ENCODE results near the gene PARP16.
A peak's percentile ranks its signal among the peaks of the same experiment; 100 is the strongest.

Gene PARP16, protein sequence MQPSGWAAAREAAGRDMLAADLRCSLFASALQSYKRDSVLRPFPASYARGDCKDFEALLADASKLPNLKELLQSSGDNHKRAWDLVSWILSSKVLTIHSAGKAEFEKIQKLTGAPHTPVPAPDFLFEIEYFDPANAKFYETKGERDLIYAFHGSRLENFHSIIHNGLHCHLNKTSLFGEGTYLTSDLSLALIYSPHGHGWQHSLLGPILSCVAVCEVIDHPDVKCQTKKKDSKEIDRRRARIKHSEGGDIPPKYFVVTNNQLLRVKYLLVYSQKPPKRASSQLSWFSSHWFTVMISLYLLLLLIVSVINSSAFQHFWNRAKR

DNA sequence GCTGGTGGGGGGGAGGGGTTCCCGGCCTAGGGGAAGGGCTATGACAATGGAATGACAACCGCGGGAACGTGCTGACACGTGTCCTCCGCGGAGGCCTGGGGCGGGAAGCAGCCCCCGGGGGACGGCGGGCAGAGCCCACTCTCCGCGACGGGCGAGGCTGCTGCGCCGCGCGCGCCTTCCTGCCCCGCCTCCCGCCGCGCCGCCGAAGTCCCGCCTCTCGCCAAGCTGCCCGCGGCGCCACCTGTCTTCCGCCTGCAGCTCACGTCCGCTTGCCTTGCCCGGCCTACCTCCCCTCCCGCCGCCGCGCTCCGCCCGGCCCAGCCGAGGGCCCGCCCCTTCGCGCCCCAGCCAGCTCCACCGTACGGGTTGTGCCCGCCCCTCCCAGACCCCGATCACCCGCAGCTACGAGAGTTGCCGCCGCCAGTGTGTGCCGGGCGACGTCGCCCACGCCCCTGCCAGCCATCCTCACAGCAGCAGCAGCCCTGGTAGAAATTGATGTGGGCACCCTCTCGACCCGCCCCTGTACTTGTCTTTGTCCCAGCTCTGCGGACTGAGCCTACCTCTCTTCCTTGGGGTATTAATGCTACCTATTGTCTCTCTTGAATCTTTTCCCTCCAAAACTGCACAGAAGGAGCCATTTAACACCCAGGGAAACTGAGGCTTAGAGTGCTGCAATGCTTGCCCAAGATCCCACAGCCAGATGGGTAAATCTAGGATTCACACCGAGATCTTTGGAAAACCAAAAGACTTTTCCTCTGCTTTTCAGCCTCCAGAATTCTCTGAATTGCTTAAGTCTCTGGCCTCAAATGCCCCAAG is at the start of gene PARP16:
Gene PARP16, minus strand, starts transcription at position 180 of the 816 bp plus-strand sequence. CDS start 457 bp downstream, outside the sequence.
- DNase-seq (ENCODE audit: low read depth): peak; percentile 88

DNA sequence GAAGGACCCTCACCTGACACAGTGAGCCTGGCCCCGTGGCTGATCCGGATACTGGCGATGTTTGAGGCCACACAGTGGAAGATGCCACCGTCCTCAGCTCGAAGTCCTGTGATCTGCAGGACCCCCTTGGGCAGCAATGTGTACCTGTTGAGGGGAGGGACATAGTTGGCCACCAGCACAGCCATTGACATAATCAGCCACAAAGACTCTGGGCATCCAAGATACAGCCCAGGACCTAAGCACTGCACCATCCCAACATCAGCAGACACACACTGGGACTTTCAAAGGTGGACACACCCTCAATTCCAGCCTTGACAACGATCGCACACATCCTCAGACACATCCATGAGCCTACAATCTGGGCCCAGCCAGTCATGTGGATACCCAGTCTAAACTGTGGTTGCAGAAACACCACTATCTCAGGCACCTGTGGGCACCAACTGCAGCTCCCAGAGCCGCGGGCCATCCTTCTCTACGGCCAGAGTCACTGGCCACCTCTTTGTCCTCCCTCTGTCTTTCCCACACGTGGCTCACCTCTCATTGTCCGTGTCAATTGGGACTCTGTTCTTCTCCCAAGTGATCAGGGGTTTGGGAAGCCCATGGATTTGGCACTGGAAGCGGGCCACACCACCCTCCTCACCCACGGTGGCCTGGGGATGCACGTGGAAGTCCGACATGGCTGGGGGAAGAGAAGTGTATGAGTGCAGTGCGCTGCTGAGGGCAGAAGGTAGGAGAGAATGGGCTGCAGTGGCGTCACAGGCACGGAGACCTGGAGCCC is 48.8 kb upstream of the PARP16 start:
- DNase-seq (ENCODE audit: low read depth): no peak

DNA sequence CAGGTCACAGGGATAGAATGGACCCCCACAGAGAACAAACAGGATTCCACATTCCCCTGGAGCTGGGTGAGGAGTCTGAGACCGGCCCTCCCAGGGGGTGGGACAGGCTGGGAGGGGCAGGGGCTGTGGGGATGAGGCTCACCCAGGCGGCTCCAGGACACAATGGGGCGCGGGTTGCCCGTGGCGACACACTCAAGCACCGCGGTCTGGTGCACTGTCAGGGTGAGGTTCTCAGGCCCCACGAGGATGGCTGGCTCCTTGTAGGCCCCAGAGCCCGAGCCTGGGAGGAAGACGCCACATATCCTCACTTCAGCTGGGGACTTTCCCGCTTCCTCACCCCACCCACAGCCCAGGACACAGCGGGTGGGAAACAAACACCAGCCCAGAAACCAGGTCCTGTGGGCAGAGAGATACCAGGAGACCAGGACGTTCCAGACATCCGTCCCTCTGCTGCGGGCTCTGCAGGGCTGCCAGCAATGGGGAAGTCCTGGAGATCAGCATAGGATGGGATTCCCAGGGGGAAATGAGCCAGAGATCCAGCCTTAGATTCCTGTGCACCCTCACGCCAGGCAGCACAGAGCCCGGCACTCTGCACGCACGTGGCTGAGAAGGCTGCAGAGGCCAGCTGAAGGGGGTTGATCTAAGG is 48.0 kb upstream of the PARP16 start:
- no peak for DNase-seq (ENCODE audit: low read depth)

DNA sequence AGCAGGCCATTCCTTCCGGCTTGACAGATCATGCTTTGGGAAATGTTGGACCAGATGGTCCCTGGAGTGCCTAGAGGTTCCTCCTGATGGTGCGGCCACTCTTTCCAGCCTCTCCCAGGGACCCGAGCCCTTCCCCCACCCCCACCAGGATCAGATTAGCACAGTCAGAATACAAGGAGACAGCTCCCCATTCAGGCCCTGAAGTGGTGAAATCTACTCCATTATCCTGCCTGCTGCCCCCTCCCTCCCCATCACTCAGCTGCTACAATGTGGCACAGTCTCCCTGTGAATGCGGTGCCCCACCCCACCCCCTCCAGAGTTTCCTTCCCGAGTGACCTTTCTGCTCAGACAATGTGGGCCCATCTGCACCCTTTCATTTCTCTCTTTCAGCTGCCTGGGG is 47.2 kb upstream of the PARP16 start:
- no peak for DNase-seq (ENCODE audit: low read depth)

DNA sequence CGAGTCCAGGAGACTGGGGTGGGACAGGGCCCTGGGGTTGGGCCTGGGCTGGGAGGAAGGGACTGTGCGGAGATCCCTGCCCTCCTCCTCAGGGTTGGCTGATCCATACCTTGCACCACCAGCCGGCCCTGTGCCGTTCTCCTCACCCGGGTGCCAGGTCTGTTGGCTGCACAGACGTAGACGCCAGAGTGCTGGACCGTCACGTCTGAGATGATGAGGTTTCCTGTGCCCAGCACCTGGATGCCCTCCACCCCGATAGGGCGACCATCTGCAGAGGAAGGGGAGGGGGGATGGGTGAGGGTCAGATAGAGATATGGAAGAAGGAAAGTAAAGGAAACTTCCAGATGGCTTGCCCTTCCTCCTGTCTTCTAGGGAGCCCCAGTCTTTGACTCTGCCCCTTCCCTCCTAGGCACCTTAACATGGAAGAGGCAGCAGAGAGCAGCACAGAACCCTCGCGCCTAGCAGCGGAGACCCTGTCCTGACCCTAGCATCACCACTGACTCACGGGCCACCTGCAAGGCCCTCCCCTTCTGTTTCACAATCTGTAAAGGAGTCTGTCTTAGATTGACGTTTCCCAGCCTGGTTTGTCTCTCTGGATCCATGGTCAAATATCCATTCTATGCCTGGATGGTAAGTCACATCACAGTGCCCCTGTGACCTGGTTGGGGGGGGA is 46.6 kb upstream of the PARP16 start:
- no peak for DNase-seq (ENCODE audit: low read depth)

DNA sequence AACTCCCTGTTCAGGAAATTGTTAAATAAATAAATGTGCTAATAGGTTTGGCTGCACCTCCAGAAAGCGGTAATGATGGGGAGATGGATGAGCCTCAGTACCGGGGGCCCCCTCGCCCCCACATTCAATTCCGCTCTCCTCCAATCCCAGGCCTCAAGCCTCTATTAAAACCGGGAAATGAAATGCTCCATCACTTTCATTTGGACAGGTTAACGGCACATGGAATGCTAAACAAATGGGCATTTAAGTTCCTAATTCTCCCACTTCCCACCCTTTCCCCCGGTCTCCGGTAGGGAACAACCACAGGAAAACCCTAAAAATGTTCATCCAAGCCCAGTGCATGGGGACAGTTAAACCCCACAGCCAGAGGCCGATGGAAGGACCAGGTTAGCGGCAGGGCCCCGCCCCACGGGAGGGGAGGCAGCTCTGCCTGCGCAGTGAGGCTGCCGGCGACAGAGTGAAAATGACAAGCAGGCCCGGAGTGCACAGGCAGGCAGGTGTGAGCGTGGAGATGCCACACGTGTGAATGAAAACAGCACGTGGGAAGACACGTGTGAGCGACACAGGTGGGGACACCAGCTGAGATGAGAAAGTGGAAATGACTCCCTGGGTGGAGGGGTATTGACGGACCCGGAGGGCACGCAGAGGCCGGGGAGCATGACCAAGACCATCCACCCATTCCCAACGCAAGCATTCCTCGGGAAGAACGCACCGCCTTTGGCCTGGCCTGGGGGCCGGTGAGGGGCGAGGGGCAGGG is 45.9 kb upstream of the PARP16 start:
- no peak for DNase-seq (ENCODE audit: low read depth)

DNA sequence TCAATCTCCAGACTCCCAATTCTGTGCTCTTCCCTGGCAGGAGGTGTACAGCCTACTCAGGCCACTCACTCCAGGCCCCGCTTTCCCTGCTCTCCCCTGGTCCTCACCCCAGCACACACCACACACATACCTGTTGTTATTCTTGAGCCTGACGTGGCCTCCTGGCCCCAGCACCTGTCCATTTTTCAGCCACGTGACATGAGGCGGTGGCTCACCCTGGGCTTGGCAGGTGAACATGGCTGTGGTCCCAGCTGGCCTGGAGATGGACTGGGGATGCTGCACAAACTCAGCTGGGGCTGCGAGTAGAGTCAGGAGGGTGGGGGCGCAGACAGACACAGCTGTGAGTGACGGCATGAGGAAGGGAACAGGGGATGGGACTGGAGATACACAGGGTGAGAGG is 45.1 kb upstream of the PARP16 start:
- no peak for DNase-seq (ENCODE audit: low read depth)

DNA sequence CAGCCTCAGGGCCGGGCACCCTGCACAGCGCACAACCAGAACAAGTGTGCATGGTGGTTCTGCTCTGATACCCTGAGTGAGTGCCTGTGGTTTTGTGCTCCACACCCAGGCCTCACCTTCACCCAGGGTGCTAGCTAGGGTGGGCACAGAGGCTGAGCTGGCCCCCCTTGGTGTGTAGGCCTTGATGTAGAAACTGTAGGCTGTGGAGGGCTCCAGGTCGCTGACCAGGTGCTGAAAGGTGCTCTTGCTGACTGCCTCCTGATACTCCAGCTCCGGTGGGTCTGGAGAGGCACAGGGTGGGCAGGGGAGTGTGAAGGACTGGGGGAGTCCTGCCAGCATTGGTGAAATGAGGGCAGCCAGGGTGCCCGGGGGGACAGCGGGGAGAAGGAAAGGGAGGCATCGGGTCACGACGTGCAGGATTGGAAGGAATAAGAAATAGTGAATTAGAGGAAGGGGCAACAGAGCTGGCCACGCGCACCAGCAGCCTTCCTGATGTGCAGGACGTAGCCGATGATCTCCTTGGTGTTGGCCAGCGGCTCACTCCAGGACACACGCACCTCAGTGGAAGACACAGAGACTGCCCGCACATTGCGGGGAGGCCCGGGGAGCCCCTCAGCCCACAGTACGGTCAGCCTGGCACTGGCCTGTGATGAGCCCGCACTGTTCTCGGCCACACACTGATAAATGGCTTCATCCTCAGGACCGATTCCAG is 44.4 kb upstream of the PARP16 start:
- no peak for DNase-seq (ENCODE audit: low read depth)

DNA sequence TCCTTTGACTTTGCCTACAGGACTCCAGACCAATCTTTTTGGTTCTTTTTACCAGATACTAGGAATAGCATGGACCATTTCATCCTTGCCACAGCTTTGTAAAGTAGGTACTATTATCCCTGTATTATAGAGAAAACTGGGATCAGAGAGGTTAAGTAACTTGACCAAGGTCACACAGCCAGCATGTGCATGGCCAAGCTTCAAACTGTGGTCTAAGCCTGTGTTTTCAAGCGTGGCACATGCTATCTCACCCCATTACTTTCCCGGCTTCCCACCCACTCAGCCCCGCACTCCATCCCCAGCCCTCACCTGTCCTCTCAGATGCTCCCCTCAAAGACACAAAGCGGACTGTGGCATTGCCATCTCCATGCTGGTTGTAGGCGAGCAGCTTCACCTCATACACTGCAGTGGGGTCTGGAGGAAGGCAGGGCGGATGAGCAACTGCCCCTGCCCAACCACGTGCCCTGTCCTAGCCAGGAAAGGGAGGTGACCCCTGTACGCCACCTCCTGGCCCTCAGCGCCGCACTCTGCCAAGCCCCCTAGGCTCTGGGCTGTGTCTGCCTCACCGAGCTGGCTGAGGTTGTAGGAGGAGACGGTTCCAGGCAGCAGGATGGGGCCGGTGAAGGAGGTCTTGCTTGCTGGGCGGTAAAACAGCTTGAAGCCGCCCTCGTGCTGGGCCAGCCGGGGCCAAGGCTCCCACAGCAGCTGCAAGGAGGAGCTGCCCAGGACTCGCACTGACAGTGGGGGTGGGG is 43.5 kb upstream of the PARP16 start:
- DNase-seq (ENCODE audit: low read depth): no peak

DNA sequence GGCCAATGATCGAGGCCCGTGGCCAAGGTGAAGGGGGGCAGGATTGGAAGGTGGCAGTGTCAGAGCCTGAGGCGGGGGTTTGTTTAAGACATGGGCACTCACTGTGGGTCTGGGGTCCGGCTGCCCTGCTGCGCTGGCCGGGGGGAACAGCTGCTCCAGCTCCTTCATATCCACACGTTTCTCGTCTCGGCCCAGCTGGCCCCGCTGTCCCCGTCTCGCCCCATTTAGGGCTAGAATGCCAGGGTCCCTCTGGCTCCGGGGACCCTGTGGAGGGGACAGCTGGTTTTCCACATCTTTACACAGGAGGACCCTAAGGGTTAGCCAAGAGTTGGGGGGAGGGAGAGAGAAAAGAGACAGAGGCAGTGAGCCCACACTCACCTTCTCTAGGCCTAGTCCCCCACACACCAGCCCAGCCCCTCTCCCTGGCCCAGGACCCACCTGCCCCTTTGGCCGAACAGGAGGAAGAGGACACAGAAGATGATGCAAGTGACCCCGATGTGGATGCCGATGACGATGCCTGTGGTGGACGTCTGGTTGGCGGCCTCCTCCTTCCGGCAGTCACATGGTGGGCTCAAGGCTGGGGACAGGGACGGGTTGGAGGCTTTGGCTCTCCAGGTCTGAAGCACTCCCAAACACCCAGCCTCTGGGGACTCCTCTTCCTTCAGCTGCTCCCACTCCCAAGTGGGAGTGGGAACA is 42.8 kb upstream of the PARP16 start:
- no peak for DNase-seq (ENCODE audit: low read depth)

DNA sequence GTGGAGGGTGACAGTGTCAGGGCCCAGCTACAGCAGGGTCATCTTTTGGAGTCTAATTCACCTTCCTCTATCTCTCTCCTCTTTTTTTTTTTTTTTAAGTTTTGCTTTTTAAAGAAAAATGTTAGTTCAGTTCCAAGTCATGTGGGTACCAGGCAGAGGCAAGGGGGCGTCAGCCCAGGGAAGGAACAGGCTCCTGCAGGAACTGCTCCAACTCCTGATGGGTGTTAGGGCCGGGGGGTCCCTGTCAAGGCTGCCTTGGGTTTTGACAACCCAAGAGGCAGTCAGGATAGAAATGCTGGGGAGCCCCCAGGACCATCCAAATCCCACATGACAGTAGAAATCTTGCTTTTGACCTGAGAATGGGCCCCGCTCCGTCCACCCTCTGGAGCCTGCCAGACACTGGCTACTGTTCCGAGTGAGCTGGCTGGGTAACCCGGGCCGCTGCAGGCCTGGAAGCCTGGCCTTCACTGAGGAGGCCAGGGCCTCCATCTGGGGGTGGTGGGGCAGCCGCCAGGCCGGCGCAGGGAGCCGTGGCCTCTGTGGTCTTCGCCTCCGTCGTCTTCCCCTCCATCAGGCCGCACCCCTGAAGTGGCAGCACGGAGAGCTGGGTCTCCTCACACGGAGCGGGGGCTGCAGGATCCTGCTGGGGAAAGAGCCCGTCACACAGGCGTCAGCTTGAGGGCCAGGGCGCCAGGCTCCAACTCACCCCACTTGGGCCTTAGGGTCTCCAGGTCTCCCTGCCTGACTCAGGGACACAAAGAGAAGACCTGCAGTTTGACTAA is 42.0 kb upstream of the PARP16 start:
- no peak for DNase-seq (ENCODE audit: low read depth)

DNA sequence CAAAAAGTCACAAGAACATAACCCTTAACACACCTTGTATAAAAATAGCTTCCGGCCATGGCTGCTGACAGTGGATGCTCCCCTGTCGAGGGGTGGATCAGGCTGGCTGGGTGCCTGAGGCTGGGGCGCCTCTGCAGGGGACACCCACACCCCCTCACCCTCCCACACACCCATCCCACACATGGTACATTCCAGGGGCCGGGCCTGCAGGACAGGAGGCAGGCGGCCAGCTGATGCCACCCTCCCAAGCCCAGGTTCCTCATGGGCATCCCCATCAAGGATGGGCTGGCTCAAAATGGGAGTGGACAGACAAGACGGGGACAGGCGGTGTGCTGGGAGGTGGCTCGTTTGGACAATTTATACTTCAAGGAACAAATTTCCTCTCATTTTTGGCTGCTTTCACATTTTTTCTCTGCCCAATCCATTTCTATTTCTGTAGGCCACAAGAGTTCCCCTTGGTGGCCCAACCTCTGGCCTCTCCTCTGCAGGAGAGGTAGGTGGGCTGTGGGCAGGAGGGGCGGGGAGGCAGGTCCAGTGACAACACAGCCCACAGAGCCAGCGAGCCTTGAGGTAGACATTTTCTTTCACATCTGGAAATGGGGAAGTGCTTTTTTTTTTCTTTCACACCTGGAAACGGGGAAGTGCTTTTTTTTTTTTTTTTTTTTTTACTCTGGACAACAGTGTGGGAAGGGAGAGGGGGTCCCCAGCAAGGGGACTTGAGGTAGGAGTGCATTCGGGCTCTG is 41.1 kb upstream of the PARP16 start:
- no peak for DNase-seq (ENCODE audit: low read depth)

DNA sequence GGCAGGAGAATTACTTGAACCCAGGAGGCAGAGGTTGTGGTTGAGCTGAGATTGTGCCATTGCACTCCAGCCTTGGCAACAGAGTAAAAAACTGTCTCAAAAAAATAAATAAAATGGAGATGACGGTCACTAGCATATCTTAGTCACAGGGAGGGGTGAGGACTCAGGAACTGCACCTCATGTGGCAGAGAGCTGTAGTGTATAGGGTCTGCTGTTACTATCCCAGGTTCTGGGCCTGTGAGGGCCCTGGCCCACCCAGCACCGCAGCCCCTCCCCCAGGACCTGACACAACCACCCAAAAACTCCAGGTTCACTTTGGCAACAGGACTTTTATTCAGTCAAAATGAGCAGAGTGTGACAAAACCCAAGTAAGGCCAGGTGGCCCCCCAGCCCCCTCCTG is 40.1 kb upstream of the PARP16 start:
- no peak for DNase-seq (ENCODE audit: low read depth)

DNA sequence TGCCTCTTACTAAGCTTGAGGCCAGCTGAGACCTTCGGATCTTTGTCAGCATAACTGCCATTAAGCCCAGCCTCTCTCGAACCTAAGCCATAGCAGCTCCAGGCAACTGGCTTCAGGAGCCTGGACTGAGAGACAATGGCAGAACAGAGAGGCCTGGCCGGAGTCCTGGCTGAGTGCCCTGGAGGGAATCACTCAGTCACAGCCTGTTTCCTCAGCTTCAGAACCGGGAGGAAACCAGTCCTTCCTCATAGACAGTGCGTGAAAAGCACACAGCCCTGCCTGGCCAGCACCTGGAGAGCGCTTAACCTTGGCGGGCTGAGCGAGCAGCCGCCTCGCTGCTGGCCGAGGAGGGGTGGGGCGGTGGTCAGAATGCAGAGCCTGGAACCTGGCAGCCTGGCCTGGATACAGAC is 39.4 kb upstream of the PARP16 start:
- no peak for DNase-seq (ENCODE audit: low read depth)

DNA sequence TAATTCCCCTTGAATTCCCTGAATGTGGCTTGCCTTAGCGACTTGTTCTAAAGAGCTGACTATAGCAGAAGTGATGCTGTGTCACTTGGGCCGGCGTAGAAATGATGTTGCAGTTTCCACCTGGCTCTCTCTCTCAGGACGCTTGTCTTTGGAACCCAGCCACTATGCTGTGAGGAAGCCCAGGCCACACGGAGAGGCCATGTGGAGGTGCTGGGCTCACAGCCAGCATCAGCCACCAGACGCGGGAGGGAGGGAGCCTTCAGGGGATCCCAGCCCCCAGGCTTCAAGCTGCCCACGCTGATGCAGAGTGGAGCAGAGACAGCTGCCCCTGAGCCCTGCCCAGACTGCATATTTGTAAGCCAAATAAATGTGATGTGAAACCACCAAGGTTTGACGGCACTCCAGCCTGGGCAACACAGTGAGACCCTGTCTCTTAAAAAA is 36.4 kb upstream of the PARP16 start:
- DNase-seq (ENCODE audit: low read depth): no peak

DNA sequence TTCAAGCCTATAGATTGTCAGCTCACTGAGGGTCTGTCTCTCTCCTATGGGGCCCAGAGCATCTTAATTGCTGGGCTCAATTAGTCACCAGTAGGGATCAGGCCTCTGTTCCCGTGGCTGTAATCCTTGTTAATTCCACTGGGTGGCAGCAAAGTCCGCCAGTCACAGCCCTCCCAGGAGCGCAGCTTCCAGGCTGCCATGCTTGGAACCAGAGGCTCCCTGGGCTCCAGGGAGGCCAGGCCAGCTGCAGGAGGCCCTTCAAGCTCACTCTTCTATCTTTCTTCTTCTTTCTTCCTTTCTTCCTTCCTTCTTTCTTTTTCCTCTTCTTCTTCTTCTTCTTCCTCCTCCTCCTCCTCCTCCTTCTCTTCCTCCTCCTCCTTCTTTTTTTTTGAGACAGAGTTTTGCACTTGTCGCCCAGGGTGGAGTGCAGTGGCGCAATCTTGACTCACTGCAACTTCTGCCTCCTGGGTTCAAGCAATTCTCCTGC is 32.2 kb upstream of the PARP16 start:
- DNase-seq (ENCODE audit: low read depth): peak; percentile 65

DNA sequence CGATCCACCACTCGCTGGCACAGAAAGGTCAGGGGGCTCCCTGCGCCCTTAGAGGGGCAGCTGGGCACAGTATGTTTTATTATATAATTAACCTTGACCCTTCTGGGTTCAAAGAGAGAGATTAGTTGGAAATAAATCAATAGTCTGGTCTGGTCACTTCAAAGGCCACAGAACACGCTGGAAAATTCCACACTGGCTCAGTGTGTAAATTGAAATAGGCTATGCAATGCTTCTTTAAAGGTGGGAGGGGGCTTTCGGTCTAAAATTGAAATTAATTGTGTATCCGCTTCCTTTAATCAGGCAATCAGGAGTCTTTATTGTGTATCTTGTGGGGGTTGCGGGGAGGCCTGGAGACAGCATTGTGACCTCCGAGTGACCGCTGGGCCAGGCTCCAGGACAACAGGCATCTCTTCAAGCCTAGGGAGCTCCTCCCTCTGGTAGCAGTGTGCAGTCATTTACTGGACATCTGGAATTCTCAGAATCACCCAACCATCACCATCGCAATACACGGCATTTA is 25.8 kb upstream of the PARP16 start:
- no peak for DNase-seq (ENCODE audit: low read depth)
